Uterus (tissue), 2 donors: ENCODE data around the gene GREB1L.

Experiments
- CTCF ChIP-seq, 4 experiments: fragments of 200-600 bp in 2 of 4; fragments of 450-650 bp in 2 of 4; sonication (generic) in 2 of 4; IDR thresholded peaks; one replicate each; pipeline ENCODE4 v1.5.1; 2016 to 2019; ENCODE audit warnings: antibody characterized with exemption in 4 of 4, mild to moderate bottlenecking in 2 of 4, moderate library complexity in 1 of 4
- POLR2A ChIP-seq, 2 donors: fragments of 450-650 bp; IDR thresholded peaks; one replicate each; pipeline ENCODE4 v1.6.1; 2016; ENCODE audit warnings: antibody characterized with exemption in 2 of 2, mild to moderate bottlenecking in 1 of 2, moderate library complexity in 1 of 2

GRCh38 chr18:21230436-21230835 is 11.6 kb upstream of the GREB1L start:
- TF ChIP-seq CTCF (IDR thresholded peaks at IDR 0.05) (no peak), POLR2A (IDR thresholded peaks at IDR 0.05) (no peak)
